ENCODE data around the gene C15orf62.

C15orf62 gene

DNA sequence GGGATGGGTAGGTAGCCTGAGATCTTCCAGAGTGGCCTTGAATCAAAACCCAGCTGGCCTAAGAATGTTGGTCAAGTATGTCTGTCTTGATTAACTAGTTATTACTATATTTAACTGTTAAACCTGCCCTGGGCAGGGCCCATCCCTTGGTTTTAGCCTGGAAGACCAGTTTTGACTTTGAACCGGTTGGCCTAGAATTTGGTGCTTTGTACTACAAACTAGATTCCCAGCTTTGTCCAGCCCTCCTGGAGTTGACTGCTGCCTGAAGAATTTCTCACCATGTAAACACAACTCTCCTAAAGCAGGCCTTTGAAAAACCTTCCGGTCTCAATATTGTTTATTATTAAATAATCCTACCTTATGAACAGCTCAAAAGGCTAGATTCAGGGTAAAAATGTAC, 16.0 kb downstream of the C15orf62 start:
- no peak for DNase-seq

DNA sequence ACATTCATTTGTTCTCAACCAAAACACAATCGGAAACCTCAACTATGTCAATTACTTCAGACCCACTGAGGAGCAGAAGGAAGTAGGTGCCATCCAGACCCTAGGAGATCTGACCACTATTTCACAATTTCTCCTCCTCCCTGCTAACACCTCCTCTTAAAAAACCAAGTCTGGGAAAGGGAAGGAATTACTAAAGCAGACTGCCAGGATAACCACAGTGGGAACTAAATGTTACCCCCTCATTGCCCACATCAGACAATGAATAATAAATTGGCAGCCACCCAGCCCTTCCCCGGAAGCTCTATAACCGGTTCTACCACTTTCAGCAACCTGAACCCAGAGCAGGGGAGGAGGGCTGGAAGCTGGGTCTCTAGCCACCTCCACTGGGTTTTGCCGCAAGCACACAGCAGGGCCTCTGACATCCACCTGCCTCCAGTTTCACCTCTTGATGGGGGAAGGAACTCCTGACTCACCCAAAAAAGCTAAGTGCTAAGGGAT, 17.6 kb downstream of the C15orf62 start:
- DNase-seq, result peak; percentile 58

DNA sequence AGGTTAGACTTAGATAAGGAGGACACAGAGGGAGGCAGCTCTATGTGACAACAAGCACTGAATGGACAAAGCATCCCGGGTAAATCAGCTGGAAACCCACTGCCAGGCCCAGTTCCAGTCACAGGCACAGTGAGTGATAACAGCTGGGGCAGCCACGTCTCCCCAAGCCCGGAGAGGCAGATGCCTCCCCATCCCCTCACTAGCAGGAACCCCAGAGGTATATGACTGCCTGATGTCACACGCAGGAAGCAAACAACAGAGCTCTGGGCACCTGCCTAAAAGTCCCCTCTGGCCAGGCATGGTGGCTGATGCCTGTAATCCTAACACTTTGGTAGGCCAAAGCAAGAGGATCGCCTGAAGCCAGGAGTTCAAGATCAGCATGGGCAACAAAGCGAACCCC, 18.2 kb downstream of the C15orf62 start:
- no peak for DNase-seq

DNA sequence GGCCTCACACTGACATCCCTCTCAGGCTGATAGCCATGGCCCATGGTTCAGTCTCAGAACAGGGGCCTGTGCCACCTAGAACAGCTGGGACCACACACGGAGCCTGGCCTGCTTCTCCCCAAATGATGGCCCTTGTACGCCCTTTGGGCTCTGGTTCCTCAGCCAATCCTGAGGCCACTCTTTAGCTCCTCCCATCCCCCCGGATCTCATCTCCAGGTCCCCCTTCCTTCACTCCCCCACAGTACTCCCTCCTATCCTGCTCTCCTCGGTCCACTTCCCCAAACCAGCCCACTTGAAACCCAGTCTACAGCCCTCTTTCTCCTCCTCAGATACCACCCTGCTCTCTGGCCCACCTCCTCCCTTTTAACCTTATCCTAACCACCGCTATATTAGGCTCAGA, 19.3 kb downstream of the C15orf62 start:
- no peak for DNase-seq

DNA sequence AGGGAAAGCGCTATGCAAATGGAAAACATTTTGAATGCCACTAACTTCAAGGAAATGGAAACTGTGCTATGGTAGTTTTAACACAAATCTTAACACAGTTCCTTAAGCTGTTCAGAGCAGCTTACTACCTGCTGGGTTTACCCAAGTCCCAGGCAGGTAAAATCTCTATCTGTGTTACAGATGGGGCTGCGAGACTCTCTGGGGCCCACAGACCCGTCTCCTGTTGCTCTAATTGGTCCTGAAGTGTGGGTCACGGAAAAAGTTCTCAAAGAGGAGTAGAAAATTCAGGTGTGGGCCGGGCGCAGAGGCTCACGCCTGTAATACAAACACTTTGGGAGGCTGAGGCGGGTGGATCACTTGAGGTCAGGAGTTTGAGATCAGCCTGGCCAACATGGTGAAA, 20.2 kb downstream of the C15orf62 start:
- no peak for DNase-seq

DNA sequence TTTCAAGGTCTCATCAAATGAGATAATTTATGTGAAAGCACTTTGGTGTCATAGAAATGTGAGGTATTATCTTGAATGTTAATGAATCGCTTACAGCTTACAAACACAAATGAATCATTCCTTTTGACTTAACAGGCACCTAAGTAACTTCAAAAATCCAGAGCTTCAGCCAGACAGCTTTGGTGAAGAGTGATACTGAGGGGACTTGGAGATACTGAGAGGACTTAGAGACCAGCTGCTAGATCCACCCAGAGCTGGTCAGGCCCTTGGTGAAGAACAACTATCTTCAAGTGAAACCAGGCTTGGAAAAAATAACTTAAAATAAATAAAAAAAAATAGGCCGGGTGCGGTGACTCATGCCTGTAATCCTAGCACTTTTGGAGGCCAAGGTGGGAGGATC, 20.9 kb downstream of the C15orf62 start:
- DNase-seq, result no peak

DNA sequence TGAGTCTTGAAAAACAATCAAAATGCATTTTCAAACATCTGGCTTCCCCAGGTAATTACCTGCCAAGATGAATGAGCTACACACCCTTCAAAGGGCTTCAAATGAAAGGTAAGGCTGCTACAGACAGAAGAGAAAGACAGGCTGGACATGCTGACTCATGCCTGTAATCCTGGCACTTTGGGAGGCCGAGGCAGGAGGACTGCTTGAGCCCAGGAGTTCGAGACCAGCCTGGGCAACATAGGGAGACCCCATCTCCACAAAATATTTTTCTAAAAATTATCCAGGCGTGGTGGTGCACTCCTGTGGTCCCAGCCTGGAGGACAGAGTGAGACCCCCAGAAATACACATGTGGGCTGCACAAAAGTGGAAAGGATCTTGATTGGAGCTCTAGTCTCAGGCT, 22.6 kb downstream of the C15orf62 start:
- DNase-seq, result no peak

DNA sequence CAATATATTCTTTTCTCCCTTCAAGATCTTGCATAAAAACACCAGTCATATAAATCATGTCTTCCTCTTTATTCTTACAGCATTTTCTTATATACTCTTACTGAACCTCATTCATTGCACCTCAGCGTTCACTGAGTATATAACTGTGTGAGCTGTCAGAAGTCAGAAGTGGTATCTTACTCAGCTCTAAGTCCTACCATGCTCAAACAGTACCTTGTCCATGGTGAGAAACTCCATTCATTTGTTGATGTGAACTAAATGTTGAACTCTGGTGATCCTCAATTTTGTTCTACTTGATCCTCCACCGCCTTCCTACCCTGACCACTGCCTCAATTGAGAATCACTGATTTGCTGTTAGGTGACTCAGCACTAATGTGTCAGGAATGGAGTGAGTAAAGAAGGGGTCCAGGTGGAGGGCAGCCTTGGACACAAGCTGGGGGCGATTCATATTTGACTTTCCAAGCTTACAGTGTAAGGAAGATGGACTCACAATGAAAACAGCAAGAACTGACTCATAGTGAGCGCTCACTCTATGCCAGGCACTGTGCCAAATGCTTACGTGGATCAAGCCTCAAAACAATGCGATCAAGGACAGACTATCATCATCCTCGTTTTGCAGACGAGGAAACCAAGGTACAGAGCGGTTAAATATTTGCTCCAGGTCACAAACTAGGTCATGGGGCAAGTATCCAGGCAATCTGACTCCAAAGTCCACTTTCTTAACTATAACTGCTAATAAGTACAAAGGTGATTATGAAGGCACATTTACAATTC, 23.6 kb downstream of the C15orf62 start:
- no peak for DNase-seq

DNA sequence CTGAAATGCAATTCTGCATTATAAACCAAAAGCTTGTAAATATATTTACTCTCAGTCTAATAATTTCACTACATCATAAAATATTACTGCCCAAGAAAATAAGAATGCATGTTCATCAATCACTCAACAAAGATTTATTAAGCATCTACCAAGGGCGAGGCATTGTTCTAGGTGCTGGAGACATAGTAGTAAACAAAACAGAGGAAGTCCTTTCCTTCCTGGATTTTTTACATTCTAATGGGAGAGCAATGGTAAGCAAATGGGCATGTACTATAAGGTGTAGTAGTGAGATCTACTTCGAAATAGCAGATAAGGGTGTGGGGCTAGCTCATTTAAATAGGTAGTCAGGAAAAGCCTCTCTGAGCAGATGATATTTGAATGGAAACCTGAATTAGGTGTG, 26.3 kb downstream of the C15orf62 start:
- DNase-seq, result no peak

DNA sequence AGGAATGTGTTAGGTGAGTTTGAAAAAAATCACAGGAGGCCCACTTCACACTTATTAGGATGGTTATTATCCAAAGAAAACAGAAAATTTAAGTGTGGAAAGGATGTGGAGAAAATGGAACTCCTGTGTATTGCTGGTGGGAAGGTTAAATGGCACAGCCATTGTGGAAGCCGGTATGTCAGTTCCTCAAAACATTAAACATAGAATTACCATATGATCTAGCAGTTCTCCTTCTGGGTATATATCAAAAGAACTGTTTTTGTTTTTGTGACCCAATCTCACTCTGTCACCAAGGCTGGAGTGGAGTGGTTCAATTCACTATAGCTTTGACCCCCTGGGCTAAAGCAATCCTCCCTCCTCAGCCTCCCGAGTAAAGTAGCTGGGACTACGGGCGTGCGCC, 26.7 kb downstream of the C15orf62 start:
- no peak for DNase-seq

DNA sequence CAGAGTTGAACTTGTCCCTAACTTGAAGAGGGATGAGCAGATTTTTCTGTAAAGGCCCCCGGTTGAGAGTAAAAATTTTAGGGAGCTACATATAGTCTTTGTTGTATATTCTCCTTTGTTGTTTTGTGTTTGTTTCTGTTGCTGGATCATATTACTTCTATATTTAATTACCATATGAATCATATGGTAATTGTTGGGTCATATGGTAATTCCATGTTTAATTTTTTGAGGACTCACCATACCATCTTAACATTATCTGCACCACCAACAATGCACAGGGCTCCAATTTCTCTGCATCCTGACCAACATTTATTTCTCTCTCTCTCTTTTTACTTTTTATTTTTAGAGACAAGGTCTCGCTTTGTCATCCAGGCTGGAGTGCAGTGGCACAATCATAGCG, 29.7 kb downstream of the C15orf62 start:
- DNase-seq, result no peak

DNA sequence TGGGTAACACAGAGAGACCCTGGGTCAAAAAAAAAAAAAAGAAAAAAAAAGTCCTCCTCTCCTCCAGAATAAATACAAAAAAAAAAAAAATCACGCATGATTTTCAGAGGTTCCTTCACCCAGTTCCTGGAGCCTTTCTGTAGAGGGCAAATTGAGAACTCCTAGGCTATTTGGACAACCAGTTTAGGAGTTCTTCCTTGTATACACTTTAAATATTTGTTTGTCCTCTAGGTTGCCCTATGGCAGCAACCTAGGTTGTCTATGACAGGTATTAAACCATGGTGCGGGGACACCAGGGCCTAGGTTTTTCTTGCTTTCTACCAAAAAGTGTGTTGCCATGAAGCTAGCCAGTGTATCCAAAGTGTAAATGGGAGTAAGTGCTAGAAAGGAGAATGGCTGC, 33.3 kb downstream of the C15orf62 start:
- no peak for DNase-seq

DNA sequence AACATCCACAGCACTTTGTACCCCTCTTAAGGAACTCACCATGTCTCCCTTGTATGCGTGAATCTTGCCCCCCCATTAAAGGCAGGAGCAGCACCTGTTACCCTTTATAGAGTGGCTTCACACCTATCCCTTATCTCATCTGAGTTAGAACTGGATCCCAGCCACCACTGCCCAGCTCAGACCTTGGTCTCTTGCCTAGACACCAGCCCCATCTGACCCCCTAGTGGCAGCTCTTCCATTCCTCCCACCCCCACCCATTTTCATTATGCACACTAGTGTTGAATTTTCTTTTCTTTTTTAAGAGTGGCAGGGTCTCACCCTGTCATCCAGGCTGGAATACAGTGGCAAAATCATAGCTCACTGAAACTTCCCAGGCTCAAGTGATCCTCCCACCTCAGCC, 33.9 kb downstream of the C15orf62 start:
- no peak for DNase-seq

DNA sequence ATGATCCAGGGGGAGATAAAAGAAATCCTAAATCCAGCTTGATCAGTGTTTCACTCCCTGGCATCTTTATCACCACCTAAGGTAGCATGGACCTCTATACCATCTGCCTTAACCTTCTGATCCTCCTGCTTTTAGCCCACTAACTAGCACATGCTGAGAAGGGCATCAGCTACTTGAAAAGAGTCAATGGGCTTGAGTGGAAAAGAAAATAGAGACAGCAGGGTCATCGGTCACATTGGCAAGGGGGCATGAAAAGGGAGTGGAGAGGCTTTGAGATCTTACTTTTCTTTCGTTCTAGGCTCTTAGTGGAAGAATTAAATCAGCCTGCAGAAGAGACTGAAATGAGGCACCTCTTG, 36.9 kb downstream of the C15orf62 start:
- DNase-seq, result no peak

DNA sequence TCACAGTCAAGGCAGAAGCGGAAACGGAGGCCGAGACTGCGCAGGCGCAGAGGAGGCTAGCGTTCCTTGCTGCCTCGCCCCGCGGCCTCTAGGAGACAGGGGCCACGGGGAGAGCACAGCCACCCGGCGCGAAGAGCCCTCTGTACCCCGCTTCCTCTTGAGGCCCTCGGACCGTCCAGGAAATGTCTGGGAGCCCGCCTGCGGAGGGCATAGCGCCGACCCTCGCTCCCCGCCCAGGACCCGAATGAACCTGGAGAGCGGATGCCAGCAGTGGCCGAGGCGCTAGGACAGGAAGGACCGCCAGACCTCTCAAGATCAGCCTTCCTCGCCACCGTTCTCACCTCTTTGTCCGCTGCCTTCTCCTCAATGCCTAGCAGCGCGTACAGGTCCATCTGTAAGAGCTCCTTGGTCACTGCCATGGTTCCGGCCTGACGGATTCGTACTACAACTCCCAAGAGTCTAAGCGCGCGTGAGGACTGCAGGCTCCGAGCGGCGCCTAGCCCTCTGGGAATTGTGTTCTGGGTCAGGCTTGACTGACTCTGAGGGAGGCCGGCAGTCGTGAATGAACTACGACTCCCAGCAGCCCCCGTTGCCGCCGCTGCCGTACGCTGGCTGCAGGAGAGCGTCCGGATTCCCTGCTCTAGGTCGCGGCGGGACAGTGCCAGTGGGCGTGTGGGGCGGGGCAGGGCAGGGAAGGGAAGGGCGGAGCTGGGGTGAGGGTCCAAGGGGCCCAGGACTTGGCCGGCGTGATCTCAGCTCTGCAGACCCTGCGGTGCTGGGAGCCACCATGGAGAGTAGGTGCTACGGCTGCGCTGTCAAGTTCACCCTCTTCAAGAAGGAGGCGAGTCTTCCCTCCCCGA, 37.5 kb downstream of the C15orf62 start, which contains the start of the genes DNAJC17 and ZFYVE19:
Gene DNAJC17, minus strand, starts transcription at position 446 of the 860 bp plus-strand sequence. Its CDS starts 27 bp downstream, at position 419.
Gene ZFYVE19, plus strand, starts transcription at position 62 of the 860 bp plus-strand sequence. Its CDS starts 501 bp downstream, at position 563.
- DNase-seq, result peak; percentile 94

DNA sequence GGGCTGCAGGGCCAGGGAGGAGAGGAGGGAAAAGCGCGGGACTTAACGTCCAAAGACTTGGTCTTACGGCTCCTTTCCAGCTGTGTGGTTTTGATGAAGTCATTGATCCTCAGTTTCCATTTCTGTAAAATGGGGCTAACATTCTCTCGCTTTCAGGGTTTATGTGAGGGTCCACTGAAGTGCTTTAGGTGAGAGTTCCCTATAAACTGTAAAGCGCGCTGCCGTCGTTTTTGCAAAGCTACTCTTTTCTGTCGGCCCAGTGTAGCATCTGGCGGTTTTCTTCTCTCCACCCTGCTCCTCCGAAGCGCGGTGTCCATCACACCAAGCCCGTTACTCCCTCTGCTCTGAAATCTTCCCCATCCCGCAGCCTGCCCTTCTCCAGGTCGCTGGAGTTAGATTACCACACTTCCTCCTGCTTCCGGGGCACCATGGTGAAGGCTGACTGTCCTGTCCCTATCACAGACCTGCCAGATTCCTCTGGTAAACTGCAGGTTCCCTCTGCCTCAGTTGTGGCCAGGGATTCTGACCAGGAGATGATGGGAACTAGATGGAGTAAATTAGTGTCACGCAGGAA, 38.2 kb downstream of the C15orf62 start:
- DNase-seq, result no peak

DNA sequence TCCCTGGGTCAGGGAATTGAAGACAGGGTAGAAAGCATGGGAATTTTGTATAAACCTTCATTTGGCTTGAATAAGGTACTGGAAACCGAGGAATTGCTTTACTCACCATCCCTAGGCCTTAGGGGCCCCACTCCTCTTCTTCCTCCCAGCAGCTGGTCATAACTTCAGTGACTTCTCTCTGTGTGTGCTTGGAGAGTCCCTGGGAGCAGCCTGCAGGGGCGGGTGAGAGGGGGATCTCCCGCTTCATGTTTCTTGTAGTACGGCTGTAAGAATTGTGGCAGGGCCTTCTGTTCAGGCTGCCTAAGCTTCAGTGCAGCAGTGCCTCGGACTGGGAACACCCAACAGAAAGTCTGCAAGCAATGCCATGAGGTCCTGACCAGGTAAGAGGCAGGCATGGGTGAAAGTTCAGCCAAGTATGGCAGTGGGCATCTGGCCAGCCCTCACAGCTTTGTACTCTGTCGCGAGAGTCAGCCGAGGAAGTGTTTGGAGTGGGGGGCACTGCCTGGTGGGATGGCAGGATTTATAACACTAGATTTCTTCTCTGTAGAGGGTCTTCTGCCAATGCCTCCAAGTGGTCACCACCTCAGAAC, 39.2 kb downstream of the C15orf62 start:
- DNase-seq, result no peak

DNA sequence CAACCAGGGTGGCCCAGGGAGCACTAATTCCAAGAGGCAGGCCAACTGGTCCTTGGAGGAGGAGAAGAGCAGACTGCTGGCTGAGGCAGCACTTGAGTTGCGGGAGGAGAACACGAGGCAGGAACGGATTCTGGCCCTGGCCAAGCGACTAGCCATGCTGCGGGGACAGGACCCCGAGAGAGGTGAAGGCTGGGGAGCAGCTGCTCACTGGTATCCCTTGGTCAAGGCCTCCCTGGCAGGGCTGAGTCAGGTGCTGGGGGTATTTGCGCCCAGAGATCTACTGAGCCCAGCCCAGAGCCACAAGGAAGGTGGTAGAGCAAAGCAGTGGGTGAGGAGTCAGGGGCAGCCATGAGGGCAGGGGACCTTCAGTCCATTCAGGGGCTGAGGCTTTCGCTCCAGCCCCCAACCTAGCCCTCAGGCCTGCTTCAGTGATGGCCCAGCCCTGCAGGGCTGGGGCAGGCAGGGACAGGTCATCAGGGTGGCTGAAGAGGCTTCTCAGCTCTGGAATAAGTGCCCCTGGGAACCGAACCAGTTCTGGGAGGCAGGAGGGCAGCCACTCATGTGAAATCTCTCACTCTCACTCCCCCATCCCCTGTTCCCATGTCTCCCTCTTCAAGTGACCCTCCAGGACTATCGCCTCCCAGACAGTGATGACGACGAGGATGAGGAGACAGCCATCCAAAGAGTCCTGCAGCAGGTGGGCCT, 43.1 kb downstream of the C15orf62 start:
- no peak for DNase-seq

DNA sequence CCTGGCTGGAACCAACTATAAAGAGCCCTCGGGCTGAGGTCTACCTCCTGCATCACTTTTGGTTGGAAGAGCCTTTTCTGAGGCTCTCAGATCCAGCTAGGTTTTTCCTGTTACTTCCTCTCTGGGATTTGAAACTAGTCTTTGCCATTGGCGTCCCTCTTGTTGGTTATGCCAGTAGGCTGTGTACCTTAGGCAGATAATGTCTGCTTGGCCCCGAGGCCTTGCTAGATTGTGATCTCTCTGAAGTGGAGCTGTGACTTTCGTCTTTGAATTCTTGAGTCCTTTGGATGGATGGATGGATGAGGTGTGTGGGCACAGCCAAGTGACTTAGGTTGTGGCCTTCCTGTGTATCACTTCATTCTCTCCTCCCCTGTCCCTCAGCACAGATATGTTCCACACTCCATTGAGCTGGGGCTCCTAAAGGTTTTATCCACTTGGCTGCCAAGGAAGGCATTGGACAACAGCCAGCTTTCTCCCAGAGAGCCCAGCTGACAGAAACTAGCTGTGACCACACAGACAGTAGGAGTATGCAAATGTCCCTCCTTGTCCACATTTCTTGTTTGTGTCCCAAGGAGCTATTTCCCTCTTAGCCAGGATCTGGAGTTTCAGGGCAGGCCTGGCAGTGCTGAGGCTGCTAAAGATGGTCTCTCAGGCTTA, 45.4 kb downstream of the C15orf62 start:
- DNase-seq, result no peak

DNA sequence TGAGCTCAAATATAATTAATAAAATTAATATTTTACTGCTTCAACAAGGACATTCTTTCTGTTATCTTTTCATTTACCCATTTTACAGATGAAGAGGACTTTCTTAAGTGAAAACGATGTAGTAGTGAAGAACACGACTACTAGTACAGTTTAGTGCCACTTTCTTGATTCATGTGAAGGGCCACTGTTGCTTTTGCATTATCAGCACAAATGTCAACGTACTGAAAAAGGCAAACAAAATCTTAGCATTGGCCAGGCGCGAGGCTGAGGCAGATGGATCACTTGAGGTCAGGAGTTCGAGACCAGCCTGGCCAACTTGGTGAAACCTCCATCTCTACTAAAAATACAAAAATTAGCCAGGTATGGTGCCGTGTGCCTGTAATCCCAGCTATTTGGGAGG, 49.3 kb downstream of the C15orf62 start:
- DNase-seq, result no peak

DNA sequence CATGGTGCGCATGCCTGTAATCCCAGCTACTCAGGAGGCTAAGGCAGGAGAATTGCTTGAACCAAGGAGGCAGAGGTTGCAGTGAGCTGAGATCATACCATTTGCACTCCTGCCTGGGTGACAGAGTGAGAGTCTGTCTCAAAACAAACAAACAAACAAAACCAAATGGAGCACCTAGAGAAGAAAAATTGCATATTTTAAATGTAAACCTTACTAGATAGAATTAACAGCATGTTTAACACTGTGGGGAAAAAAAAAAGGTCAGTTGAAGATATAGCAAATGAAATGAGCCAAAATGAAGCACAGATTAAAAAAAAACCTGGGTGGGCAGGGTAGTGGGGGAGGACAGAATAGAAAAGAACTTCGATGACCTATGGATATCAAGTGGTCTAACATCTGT, 51.4 kb downstream of the C15orf62 start:
- no peak for DNase-seq
